Measurements from ENCODE around the gene CELF2.

Gene CELF2

DNA sequence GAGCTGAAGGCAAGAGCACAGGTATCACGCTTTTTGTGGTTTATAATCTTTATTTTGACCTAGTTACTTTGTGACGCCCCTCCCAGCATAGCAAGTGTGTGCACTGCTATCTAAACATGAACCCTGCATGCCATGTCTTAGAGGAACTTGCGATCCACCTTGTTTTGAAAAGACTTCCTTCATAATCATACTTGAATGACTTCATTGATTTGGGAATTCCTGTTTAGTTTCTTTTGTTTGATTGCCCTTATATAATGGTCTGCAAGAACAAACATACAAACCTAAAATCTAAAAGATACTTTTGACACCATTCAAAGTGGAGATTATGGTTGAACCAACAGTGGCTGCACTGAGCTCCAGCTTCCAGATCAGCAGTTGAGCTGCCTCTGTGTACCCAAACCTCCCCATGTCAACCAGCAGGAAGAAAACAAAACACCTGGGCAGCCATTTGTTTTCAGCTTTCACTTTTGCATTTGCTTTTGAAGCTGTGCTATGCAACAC lies 132.6 kb downstream of the CELF2 start:
- Histone ChIP-seq H3K27ac (no peak overlapping the region), H3K36me3 (no peaks in the 10 kb centered on the region), H3K9me3 (no peaks in the 10 kb centered on the region), H3K27me3 (no peaks in the 10 kb centered on the region), H3K4me3 (no peak overlapping the region), H3K4me1 (peaks cover 0 to 62% (median 3%) of the 10 kb centered on the region in 4 donors)
- intact Hi-C loops (cut with DNase I; ENCODE audit: low total_unique reads), result no loop called here
- DNase-seq, result no peak
- TF ChIP-seq, protein P1, sequence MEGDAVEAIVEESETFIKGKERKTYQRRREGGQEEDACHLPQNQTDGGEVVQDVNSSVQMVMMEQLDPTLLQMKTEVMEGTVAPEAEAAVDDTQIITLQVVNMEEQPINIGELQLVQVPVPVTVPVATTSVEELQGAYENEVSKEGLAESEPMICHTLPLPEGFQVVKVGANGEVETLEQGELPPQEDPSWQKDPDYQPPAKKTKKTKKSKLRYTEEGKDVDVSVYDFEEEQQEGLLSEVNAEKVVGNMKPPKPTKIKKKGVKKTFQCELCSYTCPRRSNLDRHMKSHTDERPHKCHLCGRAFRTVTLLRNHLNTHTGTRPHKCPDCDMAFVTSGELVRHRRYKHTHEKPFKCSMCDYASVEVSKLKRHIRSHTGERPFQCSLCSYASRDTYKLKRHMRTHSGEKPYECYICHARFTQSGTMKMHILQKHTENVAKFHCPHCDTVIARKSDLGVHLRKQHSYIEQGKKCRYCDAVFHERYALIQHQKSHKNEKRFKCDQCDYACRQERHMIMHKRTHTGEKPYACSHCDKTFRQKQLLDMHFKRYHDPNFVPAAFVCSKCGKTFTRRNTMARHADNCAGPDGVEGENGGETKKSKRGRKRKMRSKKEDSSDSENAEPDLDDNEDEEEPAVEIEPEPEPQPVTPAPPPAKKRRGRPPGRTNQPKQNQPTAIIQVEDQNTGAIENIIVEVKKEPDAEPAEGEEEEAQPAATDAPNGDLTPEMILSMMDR (IDR thresholded peaks at IDR 0.05), result no peak

GRCh38 chr10:11150879-11151415 lies 133.3 kb downstream of the CELF2 start:
- Histone ChIP-seq H3K27me3 (no peaks in the 10 kb centered on the region), H3K27ac (no peak overlapping the region), H3K4me1 (peaks cover 0 to 56% (median 3%) of the 10 kb centered on the region in 4 donors), H3K36me3 (no peaks in the 10 kb centered on the region), H3K9me3 (no peaks in the 10 kb centered on the region), H3K4me3 (no peak overlapping the region)
- TF ChIP-seq, protein P1 (IDR thresholded peaks at IDR 0.05), result no peak
- DNase-seq, result no peak
- intact Hi-C loops (cut with DNase I; ENCODE audit: low total_unique reads), result no loop called here

DNA sequence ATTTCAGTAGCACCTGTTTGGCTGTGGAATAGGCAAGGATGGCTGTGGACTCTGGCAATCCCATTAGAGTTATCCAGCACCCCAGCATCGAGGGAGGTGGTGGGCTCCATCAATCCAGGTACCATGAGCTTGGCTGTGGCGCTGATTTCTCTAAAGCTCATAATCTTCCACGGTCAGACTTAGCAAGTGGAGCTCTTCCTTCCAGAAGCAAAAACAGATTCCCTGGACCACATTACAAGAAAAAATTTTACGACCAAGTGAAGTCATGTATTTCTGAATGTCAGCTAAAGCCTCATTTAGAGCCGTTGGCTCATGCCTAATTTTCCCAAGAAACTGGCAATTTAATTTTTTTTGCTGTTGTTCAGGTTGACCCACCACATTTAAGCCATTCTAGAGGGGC lies 135.1 kb downstream of the CELF2 start:
- Histone ChIP-seq H3K27me3 (no peaks in the 10 kb centered on the region), H3K9me3 (no peaks in the 10 kb centered on the region), H3K4me3 (no peak overlapping the region), H3K27ac (no peak overlapping the region), H3K4me1 (peaks cover 0 to 39% (median 0%) of the 10 kb centered on the region in 4 donors), H3K36me3 (no peaks in the 10 kb centered on the region)
- intact Hi-C loops (cut with DNase I; ENCODE audit: low total_unique reads), result no loop called here
- TF ChIP-seq, protein P1 (IDR thresholded peaks at IDR 0.05), result no peak
- DNase-seq, result no peak

DNA sequence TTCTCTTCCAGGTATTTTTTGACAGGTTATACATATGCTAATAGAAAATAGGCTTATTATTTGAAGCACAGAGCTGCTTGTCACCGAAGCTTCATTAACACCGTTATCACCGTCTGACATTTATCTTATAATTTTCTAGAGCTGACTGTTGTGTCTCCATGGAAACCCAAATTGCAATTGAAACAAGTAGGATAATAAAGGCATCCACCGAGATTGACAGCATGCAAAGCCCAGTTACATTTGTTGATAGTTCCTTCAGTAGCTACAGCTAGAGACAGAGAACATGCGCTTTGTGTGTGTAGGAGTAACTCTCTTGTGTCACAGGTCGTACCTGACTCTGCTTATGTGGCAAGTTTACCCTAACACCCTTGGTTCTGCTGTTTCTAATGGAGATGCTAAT lies 135.6 kb downstream of the CELF2 start:
- intact Hi-C loops (cut with DNase I; ENCODE audit: low total_unique reads), result no loop called here
- no peak for DNase-seq
- TF ChIP-seq, protein P1 (IDR thresholded peaks at IDR 0.05), result no peak
- Histone ChIP-seq H3K27ac (no peak overlapping the region), H3K36me3 (no peaks in the 10 kb centered on the region), H3K9me3 (no peaks in the 10 kb centered on the region), H3K4me3 (no peak overlapping the region), H3K4me1 (peaks cover 0 to 36% (median 0%) of the 10 kb centered on the region in 4 donors), H3K27me3 (no peaks in the 10 kb centered on the region)

GRCh38 chr10:11153766-11154165 lies 136.1 kb downstream of the CELF2 start:
- Histone ChIP-seq H3K36me3 (no peaks in the 10 kb centered on the region), H3K27me3 (no peaks in the 10 kb centered on the region), H3K4me1 (peaks cover 0 to 30% (median 0%) of the 10 kb centered on the region in 4 donors), H3K4me3 (no peak overlapping the region), H3K9me3 (no peaks in the 10 kb centered on the region), H3K27ac (no peak overlapping the region)
- DNase-seq, result no peak
- TF ChIP-seq, protein P1 (IDR thresholded peaks at IDR 0.05), result no peak
- intact Hi-C loops (cut with DNase I; ENCODE audit: low total_unique reads), result no loop called here
